ENCODE measurements around the gene COL21A1.
"Not testable (repeated sequence)": the region's sequence is repeated elsewhere in the genome, so short reads cannot be mapped to it uniquely, and the experiment has no call there.

Gene COL21A1

DNA sequence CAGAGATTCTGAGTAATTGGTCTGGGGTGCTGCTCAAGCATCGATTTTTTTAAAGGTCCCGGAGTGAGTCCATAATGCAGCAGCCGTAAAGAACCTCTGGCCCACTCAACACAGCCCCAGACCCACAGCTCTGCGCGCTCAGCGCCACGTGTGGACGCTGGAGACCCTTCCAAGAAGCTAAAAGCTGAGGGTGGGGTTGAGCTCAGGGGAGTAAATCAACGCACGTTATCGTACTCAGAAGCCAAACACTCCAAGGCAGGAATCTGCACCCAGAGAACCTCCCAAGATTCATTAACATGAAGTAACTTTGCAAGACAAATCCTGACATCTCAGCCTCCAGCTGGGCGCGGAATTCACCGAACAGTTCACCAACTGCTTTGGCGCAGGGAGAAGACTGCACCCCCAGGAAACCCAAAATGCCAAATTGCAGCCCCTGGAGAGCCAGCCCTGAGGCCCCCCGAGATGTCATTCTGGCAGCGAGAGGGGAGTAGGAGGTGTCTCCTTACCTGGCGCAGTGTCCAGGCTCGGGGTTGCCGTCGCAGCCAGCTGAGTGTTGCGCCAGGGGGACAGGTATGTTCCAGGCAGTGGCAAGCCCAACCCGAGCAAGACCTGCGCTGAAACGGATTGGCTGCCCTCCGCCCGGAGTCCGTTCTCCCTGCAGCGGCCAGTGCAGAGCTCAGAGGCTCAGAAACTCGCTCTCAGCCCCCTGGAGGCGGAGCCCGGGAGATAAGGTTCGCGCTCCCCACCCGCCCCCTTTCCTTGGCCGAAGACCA is at the start of gene COL21A1:
Gene COL21A1, minus strand, starts transcription at position 700 of the 773 bp plus-strand sequence. CDS start 64,962 bp downstream, outside the sequence.
- DNase-seq: no peak

DNA sequence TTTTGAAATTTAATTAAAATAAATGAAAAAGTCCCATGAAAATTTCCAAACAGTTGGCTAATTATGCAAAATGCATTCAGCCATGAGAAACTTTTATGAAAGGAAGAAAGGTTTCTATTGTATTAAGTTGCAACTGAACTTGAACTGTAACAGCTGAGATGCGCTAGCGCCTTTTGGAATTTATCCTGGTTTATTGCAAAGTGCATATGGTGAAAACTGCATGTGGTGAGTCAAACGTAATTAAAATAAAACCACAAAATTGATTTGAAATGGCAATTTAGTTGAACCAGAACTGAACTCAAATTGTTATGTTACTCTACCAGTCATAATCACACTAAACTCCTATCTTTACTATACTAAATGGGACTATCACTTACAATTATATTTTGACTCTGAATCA is 46.4 kb upstream of the COL21A1 start:
- DNase-seq: no peak

DNA sequence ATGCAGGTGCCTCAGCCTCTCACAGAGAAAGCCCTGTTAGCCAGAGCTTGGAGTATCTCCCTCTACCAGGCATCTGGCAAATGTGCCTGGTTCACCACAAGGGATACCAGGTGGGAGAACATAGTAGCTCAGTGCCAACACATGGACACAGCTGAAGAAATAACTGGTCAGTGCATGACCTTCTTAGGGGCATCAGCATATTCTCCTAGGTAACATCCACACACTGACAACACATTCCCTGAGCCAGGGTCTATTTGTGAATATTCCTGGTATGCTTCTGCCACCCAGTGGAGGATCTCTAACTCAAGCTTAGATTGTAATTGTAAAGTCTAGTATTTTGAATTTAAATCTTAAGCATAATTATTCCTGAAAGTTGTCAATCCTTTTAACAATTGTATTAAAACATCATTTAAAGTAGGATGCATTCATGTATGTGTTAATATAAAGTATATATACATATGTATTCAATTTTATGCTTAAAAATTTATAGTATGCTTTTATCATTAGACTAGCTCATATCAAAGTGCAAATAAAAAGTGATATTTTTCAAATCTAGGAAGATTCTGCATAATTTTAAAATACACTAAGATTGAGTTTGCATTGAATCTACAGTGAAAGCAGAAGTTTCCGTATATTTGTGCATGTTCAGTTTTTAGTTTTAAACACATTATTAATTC is 45.3 kb upstream of the COL21A1 start:
- no peak for DNase-seq

DNA sequence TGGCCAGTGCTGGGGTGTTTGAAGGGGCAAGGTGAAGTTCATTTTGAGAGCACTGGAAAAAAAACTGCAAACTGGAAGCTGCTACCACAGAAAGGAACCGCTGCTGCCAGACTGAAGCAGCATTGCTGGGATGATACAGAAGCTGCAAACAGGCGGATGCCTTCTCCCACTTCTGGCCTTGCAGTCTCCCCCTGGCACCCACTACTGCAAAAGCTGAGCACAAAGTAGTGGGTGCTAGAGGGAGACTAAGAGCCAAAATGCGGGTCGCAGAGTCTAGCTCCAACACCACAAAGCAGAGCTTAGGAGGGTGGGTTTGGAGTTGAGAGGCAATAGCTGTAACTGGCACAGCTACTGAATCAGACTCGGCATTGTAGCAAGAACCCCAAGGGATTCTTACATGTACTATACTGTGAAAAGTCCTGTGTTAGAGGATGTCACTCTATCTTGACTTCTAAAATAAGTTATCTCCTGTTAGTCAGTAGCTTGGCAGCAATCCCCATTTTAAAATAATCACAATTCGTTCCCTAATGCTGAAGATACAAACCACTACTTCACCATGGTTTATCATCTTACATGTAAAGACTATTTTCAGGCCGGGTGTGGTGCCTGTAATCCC is 44.0 kb upstream of the COL21A1 start:
- DNase-seq: no peak

DNA sequence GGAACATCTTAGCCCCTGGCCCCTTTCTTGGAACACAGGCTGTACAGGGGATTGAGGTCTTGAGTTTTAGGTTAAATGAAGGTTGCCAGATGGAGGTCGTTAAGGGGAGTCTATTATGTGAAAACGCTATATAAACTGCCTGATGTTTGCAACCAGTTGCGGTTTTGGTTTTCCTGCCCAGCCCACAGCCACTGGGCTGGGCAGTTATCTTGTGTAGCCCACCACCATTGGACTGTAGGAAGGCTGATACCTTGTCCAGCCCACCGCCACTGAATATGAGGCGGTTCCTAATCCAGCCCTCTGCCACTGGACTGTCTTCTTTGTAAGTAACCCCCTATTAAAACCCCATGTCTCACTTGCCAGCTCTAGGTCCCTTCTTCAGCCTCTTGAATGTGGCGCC is 42.3 kb upstream of the COL21A1 start:
- no peak for DNase-seq

DNA sequence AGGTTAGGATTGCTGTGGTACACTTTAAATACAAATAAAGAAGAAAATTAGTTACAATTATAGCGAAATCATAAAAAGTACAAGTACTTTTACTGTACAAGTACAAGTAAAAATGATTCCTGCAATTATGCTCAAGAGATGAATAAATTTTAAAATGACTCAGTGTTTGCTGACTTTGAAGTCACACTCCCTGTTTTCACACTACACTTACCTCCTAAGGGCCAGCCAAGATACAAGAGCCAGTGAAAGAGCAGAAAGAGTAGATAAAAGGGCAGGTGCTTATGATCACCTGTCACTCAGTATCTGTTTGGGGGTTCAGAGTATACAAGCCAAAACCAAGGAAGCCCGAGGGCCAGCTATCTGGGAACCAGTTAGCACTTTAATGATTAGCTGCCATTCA is 41.0 kb upstream of the COL21A1 start:
- DNase-seq: no peak

DNA sequence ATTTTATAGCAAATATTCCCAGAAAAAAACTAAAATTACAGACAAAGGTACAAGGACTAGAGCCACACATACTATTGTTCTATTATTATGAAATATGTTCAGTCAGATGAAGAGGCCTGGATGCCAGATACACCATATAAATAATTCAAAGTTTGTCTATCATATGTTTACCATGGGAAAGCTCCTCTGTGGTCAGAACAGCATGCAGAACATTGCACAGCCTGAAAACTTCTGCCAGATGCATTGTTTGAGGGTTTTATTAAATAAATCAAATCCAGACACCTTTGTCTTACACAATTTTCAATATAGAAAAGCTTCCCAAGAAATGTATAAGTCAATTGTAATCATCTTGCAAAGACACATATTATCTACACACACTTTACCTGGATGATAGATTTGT is 35.0 kb upstream of the COL21A1 start:
- no peak for DNase-seq

DNA sequence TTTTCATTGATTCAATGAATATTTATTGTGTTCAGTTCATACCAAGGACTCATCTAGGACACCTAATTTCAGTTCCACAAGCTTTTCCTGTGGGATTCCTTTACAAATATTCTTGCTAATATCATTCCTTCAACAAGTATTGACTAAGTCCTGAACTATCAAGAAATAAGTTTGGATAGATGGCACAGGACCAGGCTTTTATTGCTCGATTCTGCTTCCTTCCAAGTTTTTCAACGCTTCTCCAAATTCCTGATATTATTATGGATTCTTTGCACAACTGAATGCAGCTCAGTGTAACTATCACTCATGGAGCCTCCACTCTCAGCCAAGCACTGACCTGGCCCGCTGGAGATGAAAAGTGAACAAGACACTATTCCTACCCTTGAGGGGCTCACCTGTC is 32.7 kb upstream of the COL21A1 start:
- DNase-seq: no peak

DNA sequence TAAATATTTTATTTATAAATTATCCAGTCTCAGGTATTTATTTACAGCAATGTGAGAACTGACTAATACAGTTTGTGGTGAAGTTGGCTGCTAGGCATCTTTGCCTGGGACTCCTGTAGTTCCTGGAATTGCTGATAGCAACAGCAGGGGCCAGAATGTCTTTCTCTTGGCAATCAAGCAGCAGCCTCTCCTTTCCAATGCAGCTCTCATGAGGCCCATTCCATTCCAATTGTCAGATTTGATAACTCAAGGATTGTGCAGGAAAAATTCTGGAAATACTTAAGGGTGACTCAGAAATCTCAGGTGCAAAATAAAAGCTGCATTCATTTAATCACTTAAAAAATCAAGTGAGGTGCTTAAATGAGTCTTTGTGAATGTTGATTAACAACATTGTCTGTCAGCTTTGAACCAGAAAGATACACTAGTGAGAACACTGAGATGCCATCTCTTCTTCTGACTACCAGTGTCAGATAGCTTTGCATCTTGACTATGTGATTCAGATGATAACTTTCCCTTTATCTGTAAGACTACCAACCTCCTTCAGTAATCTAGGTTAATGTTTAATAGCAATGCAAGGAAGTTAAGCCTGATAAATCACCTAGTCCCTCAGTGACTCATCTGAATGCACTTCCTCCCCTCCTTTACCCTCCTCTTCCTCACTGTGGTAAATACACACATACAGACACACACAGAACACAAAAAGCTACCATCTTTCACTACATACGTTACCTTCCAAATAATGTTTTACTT is 32.1 kb upstream of the COL21A1 start:
- no peak for DNase-seq

DNA sequence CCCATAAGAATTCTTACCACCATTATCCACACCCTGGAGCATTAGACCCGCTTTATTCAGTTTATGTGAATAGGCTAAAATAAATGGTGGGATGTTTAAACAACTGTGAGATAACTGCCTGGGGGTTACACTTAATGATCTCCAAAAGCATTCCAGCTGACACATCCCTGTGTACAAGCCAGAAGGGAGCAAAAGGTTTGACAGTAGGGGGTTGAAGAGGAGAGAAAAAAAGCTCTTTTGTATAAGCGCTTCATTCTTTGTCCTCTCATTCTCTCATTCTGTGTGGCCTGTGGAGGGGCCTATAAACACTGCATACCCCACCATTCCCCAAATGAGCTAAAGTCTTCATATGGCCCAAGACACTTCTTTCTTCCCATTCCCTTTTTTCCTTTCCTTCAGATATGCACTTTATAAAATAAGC is 30.8 kb upstream of the COL21A1 start:
- DNase-seq: no peak

DNA sequence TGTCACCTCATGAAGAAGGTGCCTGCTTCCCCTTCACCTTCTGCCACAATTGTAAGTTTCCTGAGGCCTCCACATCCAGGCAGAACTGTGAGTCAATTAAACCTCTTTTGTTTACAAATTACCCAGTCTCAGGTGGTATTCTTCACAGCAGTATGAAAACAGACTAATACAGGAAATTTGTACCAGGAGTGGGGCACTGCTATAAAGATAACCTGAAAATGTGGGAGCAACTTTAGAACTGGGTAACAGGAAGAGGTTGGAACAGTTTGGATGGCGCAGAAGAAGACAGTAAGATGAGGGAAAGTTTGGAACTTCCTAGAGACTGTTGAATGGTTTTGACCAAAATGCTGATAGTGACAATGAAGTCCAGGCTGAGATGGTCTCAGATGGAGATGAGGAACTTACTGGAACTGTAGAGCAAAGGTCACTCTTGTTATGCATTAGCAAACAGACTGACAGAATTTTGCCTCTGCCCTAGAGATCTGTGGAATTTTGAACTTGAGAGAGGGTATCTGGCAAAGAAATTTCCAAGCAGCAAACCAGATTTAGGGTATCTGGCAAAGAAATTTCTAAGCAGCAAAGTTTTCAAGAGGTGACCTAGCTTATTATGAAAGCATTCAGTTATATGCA is 23.5 kb upstream of the COL21A1 start:
- DNase-seq: no peak

DNA sequence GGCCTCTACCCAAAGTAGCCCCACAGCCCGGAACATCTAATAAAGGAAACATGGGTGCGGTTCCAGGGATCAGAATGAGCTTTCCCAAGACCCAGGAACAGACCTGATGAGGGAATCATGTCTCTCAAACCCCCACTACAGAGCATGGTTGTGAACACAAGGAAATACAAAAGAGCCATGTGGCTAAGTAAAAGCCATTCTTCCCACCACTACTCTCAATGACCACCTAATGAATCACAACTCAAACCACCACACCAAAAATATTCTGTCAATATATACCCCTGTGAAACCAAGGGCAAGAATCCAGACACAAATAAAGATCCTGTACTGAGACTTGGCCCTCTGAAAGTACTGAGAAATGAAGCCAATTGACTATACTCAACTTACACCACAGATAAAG is 20.9 kb upstream of the COL21A1 start:
- DNase-seq: no peak

DNA sequence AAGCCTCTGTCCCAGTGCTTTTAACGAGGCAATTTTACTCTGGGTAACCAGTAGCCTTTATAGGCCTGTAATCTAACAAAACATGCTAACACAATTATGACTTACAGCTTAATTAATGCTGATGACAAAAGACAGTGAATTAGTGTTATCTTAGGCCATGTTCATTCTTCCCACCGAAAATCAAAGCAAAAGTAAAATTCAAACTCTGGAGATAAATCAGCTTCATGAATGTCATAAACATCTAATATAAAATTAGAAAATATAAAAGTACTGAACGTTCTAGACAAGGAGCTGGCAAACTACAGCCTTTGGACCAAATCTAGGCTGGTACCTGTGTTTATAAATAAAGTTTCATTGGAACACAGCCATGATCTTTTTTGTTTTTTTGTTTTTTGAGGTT is 18.6 kb upstream of the COL21A1 start:
- no peak for DNase-seq

DNA sequence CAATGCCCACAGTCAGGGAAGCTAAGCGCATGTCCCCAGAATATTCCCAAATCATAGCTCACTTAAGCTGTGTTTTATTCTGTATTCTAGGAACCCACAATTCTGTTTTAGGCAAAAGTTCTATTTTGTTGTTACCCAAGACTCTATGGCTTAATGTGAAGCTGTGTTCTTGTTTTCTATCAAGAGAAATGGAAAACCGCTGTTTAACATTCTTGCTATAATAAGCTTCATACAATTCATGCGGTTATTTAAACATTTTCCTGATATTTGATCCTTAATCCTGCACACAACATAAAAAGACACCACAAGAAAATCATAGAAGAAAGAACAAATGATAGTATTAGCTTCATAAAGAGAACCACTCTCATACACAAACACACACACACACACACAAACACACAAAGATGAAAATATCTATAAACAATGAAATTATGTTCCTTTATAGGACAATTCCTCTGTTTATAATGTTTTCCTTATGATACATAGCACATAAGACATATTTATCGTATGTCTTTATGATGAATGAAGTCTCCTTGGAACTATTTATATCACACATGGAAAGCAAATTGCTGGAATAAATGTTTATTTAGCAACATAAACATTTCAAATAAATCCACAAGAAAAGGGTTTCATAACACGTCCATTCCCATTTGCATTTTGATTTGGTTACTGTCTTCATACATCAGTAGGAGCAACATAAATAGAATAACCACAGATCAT is 16.4 kb upstream of the COL21A1 start:
- no peak for DNase-seq

DNA sequence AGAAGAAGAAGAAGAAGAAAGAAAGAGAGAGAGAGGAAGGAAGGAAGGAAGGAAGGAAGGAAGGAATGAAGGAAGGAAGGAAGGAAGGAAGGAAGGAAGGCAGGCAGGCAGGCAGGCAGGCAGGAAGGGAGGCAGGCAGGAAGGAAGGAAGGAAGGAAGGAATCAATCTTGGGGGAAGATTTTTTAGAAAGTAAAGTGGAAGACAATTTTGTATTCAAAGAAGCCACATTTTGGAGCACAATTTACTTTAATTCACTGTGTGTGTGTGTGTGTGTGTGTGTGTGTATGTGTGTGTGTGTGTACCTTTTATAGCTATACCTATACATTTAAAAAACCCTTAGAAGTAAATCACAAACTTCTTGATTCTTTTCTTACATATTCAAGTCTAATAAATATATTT is 13.2 kb upstream of the COL21A1 start:
- DNase-seq: not testable (repeated sequence)

DNA sequence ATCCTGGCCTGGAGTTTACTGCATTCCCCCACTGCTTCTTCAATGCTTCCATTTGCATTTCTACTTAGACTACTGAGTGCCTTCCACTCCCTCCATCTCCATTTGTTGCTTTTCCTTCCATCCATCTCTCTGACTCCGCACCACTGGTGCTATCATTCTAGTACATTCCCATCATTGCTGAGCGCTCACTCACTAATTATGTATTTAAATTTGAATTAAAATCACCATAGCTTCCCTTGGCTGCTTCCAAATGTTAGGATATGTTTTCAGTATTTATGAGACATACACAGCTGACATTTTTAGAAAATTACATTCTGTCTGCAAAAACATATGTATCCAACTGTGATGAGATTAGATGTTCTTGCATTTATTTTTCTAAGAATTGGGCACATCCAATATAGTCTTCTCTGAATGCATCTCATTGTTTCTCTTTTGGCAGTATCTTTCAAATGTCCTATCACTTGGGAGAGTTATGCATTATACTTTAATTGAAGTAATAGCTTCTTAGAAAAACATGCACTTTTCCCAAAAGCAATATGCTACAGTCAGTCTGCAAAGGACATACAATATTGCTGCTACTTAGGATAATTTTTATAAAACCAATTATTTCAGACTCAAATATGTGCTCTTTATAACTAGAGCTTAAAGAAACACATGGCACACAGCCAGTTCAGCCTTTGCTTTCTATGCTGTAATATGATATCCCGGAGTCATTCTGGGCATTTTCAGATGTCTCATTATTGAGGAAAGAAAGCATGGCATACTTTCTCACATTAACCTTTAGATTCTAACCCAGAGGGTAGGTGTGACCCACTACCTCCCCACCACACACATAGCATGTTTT is 12.1 kb upstream of the COL21A1 start:
- no peak for DNase-seq

DNA sequence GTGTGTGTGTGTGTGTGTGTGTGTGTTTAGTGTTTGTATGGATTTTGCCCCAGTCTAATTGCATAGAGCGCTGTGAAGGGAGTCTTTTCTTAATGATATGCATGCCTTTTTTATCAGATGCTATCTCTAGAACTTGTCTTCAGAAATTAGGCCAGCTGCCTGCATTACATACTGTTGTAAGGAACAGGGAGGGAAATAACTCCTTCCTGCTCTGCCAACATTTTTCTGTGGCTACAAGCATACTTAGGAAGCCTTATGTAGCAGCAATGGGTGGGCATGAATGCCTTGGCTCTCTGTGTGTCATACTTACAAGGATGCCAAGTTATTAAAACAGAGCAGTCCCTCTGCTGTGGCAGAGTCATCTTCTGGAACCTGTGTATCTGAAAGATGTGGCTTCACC is 8.0 kb upstream of the COL21A1 start:
- DNase-seq: no peak

DNA sequence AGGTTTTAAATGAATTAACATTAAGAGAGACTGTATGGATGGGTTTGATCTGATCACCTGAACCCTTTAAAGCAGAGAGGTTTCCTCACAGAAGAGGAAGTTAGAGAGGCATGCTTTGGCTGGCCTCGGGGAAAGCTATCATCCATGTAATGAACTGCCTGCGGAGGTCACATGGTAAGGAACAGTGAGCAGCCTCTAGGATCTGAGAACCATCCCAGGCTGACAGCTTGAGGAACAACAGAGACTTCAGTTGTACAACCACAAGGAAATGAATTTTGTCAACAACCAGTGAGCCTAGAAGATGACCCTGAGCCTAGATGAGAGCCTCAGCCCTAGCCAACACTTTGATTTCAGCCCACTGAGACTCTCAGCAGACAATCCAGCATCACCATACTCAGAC is 2.9 kb upstream of the COL21A1 start:
- no peak for DNase-seq

DNA sequence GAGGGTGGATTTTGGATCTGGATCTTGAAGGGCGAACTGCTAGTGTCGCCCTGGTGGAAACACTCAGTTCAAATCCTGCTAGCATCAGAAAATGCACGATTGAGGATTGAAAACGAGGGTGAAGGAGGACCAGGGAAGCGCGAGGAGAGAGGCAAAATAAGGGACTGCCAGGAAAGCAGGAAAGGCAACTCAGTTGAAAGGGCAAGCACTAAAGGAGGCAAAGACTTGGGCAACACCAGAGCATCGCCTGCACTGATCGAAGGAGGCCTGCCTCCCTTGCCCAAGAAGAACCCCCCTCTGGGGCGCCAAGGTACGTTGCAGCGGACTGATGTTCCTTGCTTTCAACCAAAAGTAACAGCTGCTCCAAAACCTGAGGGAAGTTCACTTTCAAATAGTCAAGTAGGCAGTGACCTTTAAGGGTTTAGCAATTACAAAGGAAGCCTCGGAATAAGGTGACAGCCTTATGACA is 308 bp upstream of the COL21A1 start:
- DNase-seq: no peak

DNA sequence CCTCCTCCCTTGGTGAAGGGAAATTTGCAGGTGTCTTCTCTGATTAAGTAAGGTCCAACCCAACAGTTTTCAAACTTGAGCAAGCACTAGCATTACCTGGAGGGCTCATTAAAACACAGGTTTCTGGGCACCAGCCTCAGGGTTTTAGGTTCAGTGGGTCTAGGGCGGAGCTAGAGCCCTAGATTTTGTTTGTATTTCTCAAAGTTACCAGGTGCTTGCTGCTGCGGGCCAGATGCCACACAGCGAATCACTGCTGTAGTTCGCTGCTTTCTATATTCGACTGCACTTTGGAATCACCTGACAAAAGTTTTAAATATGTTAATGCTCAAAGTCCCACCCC is 869 bp downstream of the COL21A1 start:
- DNase-seq: no peak

DNA sequence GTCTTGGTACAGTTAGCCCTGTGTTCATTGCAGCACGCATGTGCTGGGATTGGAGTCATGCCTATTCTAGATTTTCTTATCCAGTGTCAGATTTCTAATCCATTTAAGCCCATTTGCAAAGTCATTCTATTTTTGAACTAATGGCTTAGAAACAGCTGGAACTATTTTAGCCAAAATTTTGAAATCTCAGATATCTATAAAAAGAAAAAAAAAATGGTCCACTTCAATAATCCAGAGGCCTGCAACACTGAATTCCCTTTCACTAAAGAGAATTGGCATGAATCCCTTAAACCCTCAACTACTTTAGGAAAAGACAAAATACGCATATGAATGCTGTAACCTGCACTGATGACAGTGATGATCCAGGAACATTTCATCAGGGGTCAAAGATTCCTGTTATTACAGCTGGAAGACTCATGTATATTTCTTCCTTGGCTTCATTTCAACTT is 1.5 kb downstream of the COL21A1 start:
- DNase-seq: no peak

Measured in CD4-positive, alpha-beta T cell treated with Interleukin-10 for 1 hour (primary cell).